HepG2 (cell line): Measurements from ENCODE around the gene DPYD. TPM values are rescaled to one million over a fixed set of nuclear protein-coding genes. Genes with fewer than 3 reads are reported as not detected.

Experiments used
- ATAC-seq: fragments of 200-7000 bp; cut with Tn5 transposase; 3 replicates; pipeline ENCODE4 v1.9.1; 2020; ENCODE audit warnings: mild to moderate bottlenecking, moderate library complexity
- BruUV-seq: library from RNA; stranded (reverse); fragments of 400-500 nt; replicated peaks from 2 replicates; lab custom pipeline; 2021; lab: Mats Ljungman, UMichigan
- CTCF ChIA-PET: fragments of 300-600 bp; formaldehyde crosslinking; extraction: SDS; loops from one replicate; lab custom pipeline; 2021; ENCODE audit warnings: low total read pairs, inconsistent platforms, low intra/inter-chr PET ratio; lab: Yijun Ruan, JAX
- POLR2A ChIA-PET: fragments of 350-600 bp; sonication (Branson Sonifier 250); formaldehyde crosslinking; loops from one replicate; lab custom pipeline; 2020; ENCODE audit warnings: antibody characterized with exemption, inconsistent platforms; lab: Yijun Ruan, JAX
- DNase-seq: peaks from one replicate; pipeline ENCODE4 v3.0.0-alpha.2; 2015; ENCODE audit warnings: low spot score
- FAIRE-seq: peaks from 3 replicates; lab custom pipeline; 2011; peaks lifted over from hg19 to GRCh38; lab: Jason Lieb, UNC
- H2AFZ ChIP-seq: one replicate; pipeline ENCODE4 v1.6.1; 2011; ENCODE audit warnings: low read length, inconsistent platforms
- H3K27ac ChIP-seq: fragments of 300-600 bp; 3 replicates; pipeline ENCODE4 v1.8.0; 2011; ENCODE audit warnings: mixed run types, mild to moderate bottlenecking, mixed read lengths, low read length, inconsistent platforms; ENCODE audit not compliant: insufficient read depth; ENCODE audit errors: extremely low read length
- H3K27me3 ChIP-seq, 2 experiments: fragments of 200-600 bp in 1 of 2; 2 replicates in 1 of 2; 3 replicates in 1 of 2; pipeline versions ENCODE4 v1.6.0 to v1.8.0; 2011; ENCODE audit warnings: low read length in 2 of 2, mild to moderate bottlenecking in 2 of 2, moderate library complexity in 2 of 2, inconsistent platforms in 1 of 2; ENCODE audit not compliant: insufficient read depth in 2 of 2, control insufficient read depth in 1 of 2
- H3K36me3 ChIP-seq, 2 experiments: fragments of 200-600 bp in 1 of 2; replicated peaks in 1 of 2; 2 replicates in 1 of 2; 3 replicates in 1 of 2; pipeline versions ENCODE4 v1.5.1 to v1.8.0; 2011; ENCODE audit warnings: low read length in 2 of 2, inconsistent platforms in 1 of 2; ENCODE audit not compliant: insufficient read depth in 2 of 2, control insufficient read depth in 1 of 2
- H3K4me1 ChIP-seq: 2 replicates; pipeline ENCODE4 v1.5.1; 2012; ENCODE audit warnings: low read length, inconsistent platforms; ENCODE audit not compliant: insufficient read depth
- H3K4me2 ChIP-seq: 2 replicates; pipeline ENCODE4 v1.6.0; 2011; ENCODE audit warnings: low read depth, low read length, inconsistent platforms
- H3K4me3 ChIP-seq, 3 experiments: fragments of 200-600 bp in 1 of 3; sonication (generic), shearing (Covaris generic) in 1 of 3; replicated peaks in 1 of 3; 2 replicates each; pipeline ENCODE4 v1.5.1; 2011 to 2016; ENCODE audit warnings: low read length in 3 of 3, inconsistent platforms in 2 of 3, low read depth in 2 of 3, mild to moderate bottlenecking in 2 of 3, control low read depth in 1 of 3, mixed read lengths in 1 of 3; ENCODE audit not compliant: insufficient read depth in 1 of 3
- H3K79me2 ChIP-seq: one replicate; pipeline ENCODE4 v1.6.1; 2011; ENCODE audit warnings: low read length, inconsistent platforms; ENCODE audit not compliant: insufficient read depth
- H3K9ac ChIP-seq: 2 replicates; pipeline ENCODE4 v1.6.0; 2011; ENCODE audit warnings: mild to moderate bottlenecking, low read depth, low read length, inconsistent platforms; ENCODE audit not compliant: insufficient read depth
- H3K9me3 ChIP-seq: 2 replicates; pipeline ENCODE4 v1.5.1; 2012; ENCODE audit warnings: mild to moderate bottlenecking, low read length
- H4K20me1 ChIP-seq: 2 replicates; pipeline ENCODE4 v1.6.0; 2011; ENCODE audit warnings: inconsistent platforms, mild to moderate bottlenecking, low read length, moderate library complexity; ENCODE audit not compliant: insufficient read depth
- ARNT ChIP-seq: fragments of 450-650 bp; IDR thresholded peaks from 2 replicates; pipeline ENCODE4 v1.6.1; 2017
- CREB3 ChIP-seq: sonication (generic); formaldehyde crosslinking; IDR thresholded peaks from 2 replicates; pipeline ENCODE4 v1.5.0; 2020; ENCODE audit warnings: missing genetic modification reagents
- FOXK1 ChIP-seq: sonication (generic); formaldehyde crosslinking; IDR thresholded peaks from 2 replicates; pipeline ENCODE4 v1.4.0; 2020; ENCODE audit warnings: low read depth, missing genetic modification reagents, borderline replicate concordance
- HOXD1 ChIP-seq: sonication (generic); formaldehyde crosslinking; IDR thresholded peaks from 2 replicates; pipeline ENCODE4 v1.5.0; 2020; ENCODE audit warnings: missing genetic modification reagents
- MATR3 ChIP-seq: sonication (generic); formaldehyde crosslinking; IDR thresholded peaks from 2 replicates; pipeline ENCODE4 v1.4.0; 2020; ENCODE audit warnings: missing genetic modification reagents
- SALL2 ChIP-seq: sonication (generic); formaldehyde crosslinking; IDR thresholded peaks from 2 replicates; pipeline ENCODE4 v1.8.1; 2023; ENCODE audit warnings: mild to moderate bottlenecking, missing genetic modification reagents, inconsistent platforms
- SMARCC2 ChIP-seq: fragments of 450-650 bp; IDR thresholded peaks from 2 replicates; pipeline ENCODE4 v1.6.1; 2017; ENCODE audit warnings: antibody characterized with exemption, mild to moderate bottlenecking
- ZNF788 ChIP-seq: sonication (generic); formaldehyde crosslinking; IDR thresholded peaks from 2 replicates; pipeline ENCODE4 v1.5.0; 2020; ENCODE audit warnings: mild to moderate bottlenecking, missing genetic modification reagents, borderline replicate concordance
- WGBS: methylation state at CpG from one replicate; pipeline ENCODE4 v1.1.6; 2017; ENCODE audit warnings: low lambda C conversion rate; 5-methylcytosine and 5-hydroxymethylcytosine counted together
- in situ Hi-C: cut with HindIII; loops from 2 replicates; pipeline ENCODE4 v1.10.0; 2017; ENCODE audit warnings: low pct_unique_long_range_greater_than_20kb; ENCODE audit not compliant: extremely low pct_ligation_motif_present
- intact Hi-C: fragments of 100-400 bp; cut with micrococcal nuclease; formaldehyde crosslinking; loops from one replicate; pipeline ENCODE4 v1.10.0; 2022; ENCODE audit not compliant: unreplicated experiment
- polyA plus RNA-seq, 8 experiments: library from polyadenylated mRNA; depleted of rRNA in 3 of 8; stranded (reverse) in 7 of 8; unstranded in 1 of 8; fragments of >200 nt; fragmentation: Illumina TruSeq in 4 of 8; extraction: Trizol in 4 of 8; gene quantifications; 2 replicates each; pipeline versions ENCODE4 v1.2.1 to v1.2.3, GENCODE V29; 2011 to 2016; ENCODE audit warnings: low read depth in 4 of 8, missing spikeins in 1 of 8, mixed read lengths in 1 of 8; ENCODE audit not compliant: insufficient read depth in 1 of 8
- total RNA-seq, 5 experiments: library from RNA; depleted of rRNA; stranded (reverse); fragments of >200 nt; fragmentation: Illumina TruSeq; extraction: Trizol; gene quantifications; 2 replicates each; pipeline ENCODE4 v1.2.3, GENCODE V29; 2016; ENCODE audit warnings: low read depth in 1 of 5
- TF ChIP-seq, protein P1 (sequence below): IDR thresholded peaks from 2 replicates; pipeline ENCODE4 v1.6.1; 2012; ENCODE audit warnings: inconsistent platforms

Gene DPYD
- total and polyA plus RNA-seq, 2 of the 13 experiments (the other 11 are each of a cell fraction or from before 2014, with no cell fraction given): 1.3 to 3.4 TPM

- no peak for TF ChIP-seq SALL2 (CRISPR knock-in tag)
- TF ChIP-seq, protein P1, sequence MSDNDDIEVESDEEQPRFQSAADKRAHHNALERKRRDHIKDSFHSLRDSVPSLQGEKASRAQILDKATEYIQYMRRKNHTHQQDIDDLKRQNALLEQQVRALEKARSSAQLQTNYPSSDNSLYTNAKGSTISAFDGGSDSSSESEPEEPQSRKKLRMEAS: no peak
- TF ChIP-seq, all 625 proteins: peak for 0
Observed at GRCh38 chr1:97870589-97870988, 50.2 kb downstream of the DPYD start (continued).

GRCh38 chr1:97869441-97869840 lies 51.4 kb downstream of the DPYD start:
- no TSS peak for BruUV-seq
- POLR2A ChIA-PET: no interaction called here
- no peak for ATAC-seq

DNA sequence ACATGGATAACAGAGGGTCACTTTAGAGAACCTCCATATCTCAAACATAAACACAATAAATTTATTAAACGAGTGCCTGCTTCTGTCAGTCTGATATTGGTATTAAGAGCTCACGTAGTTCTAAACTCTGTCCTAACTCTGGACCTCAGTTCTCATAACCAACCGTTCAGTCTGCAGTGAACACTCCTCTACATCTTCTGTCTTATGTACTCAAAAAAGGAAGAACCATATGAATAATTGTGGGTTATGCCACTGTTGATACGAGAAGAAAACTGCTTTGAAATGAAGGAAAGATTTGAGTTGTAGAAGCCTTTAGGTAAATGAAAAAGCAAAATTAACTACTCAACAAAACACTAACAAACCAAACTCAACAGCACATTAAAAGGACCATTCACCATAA lies 53.7 kb downstream of the DPYD start:
- no peak overlapping the region for H3K4me3 ChIP-seq
- intact Hi-C loops (no loop called here), in situ Hi-C loops (no loop called here)
- H3K4me1 ChIP-seq: no peaks in the 10 kb centered on the region
- FAIRE-seq (no peak), DNase-seq (no peak), ATAC-seq (no peak)
- H3K9me3 ChIP-seq: no peaks in the 10 kb centered on the region
- BruUV-seq: no TSS peak
- no peaks in the 10 kb centered on the region for H3K36me3 ChIP-seq
- H3K27me3 ChIP-seq: no peaks in the 10 kb centered on the region
- CTCF ChIA-PET: no interaction called here
- no peak for TF ChIP-seq MATR3 (CRISPR knock-in tag)
- TF ChIP-seq ARNT: no peak
- no peak for TF ChIP-seq CREB3 (CRISPR knock-in tag)
- no peak for TF ChIP-seq FOXK1 (CRISPR knock-in tag)
- no peak for TF ChIP-seq HOXD1 (CRISPR knock-in tag)
- no peak for TF ChIP-seq ZNF788 (CRISPR knock-in tag)
- H3K9ac ChIP-seq: no peak overlapping the region
- H4K20me1 ChIP-seq: no peaks in the 10 kb centered on the region
- no peak overlapping the region for H3K4me2 ChIP-seq
- 77% methylated on average over 4 of the region's 4 CpGs for WGBS
- H3K79me2 ChIP-seq: no peaks in the 10 kb centered on the region
- POLR2A ChIA-PET: no interaction called here
- no peak overlapping the region for H2AFZ ChIP-seq
- no peak overlapping the region for H3K27ac ChIP-seq

More at GRCh38 chr1:97869441-97869840, 51.4 kb downstream of the DPYD start:
- H3K27me3 ChIP-seq: no peaks in the 10 kb centered on the region
- CTCF ChIA-PET: no interaction called here
- H3K4me2 ChIP-seq: no peak overlapping the region
- no peak overlapping the region for H3K9ac ChIP-seq
- H3K4me1 ChIP-seq: no peaks in the 10 kb centered on the region
- no peaks in the 10 kb centered on the region for H3K9me3 ChIP-seq
- in situ Hi-C loops (no loop called here), intact Hi-C loops (no loop called here)
- no peaks in the 10 kb centered on the region for H3K36me3 ChIP-seq
- no peak overlapping the region for H3K4me3 ChIP-seq
- no peak for TF ChIP-seq SMARCC2
- H3K27ac ChIP-seq: no peak overlapping the region
- no peak overlapping the region for H2AFZ ChIP-seq
- WGBS: 21% methylated on average over 2 of the region's 2 CpGs
- no peak for FAIRE-seq
- H4K20me1 ChIP-seq: no peaks in the 10 kb centered on the region
- no peak for DNase-seq
- H3K79me2 ChIP-seq: no peaks in the 10 kb centered on the region
